HG03457 (cell line): ENCODE data around the gene TEX261.
"Not testable (repeated sequence)": the region's sequence is repeated elsewhere in the genome, so short reads cannot be mapped to it uniquely, and the experiment has no call there.

Source experiments
- ATAC-seq: cut with Tn5 transposase; IDR thresholded peaks from one replicate; pipeline ENCODE4 v1.9.1; 2021; ENCODE audit warnings: moderate number of reproducible peaks; ENCODE audit not compliant: unreplicated experiment

The TEX261 gene

GRCh38 chr2:71000780-71001591 is 6.3 kb upstream of the TEX261 start:
- peak; percentile 83 for ATAC-seq

GRCh38 chr2:70999931-71000330 is 5.3 kb upstream of the TEX261 start:
- not testable (repeated sequence) for ATAC-seq

DNA sequence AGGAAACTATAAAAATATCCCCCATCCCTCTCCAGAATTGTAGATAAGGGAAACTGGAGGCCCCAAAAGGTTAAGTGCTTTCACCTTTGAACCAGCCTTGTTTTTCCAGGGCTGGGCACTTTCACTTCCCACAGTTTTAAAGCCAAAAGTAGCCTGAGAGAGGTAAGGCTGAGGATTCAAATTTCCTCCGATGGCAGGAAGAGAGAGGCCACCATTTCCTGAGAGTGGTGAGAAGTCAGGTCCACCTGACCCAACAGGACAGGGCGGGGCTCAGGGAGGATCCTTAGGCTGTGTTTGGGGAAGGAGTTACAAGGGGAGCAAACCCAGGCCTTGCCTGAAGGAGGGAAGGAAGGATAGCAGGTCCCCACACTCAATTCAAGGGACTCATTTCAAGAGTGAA is 4.7 kb upstream of the TEX261 start:
- ATAC-seq, result no peak

DNA sequence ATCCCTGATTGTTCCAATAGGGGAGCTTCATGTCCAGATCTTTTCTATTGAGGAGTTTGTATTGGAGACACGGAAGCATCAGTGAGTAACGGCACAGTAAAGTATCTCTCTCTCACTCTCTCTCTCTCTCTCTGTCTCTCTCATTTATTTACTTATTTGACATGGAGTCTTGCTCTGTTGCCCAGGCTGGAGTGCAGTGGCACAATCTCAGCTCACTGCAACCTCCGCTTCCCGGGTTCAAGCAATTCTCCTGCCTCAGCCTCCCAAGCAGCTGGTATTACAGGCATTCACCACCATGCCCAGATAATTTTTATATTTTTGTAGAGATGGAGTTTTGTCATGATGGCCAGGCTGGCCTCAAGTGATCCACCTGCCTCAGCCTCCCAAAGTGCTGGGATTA is 4.2 kb upstream of the TEX261 start:
- not testable (repeated sequence) for ATAC-seq

GRCh38 chr2:70995426-70995729 is 705 bp upstream of the TEX261 start:
- ATAC-seq, result no peak

- ATAC-seq, result no peak
Observed at GRCh38 chr2:70994009-70994698, 519 bp downstream of the TEX261 start.

DNA sequence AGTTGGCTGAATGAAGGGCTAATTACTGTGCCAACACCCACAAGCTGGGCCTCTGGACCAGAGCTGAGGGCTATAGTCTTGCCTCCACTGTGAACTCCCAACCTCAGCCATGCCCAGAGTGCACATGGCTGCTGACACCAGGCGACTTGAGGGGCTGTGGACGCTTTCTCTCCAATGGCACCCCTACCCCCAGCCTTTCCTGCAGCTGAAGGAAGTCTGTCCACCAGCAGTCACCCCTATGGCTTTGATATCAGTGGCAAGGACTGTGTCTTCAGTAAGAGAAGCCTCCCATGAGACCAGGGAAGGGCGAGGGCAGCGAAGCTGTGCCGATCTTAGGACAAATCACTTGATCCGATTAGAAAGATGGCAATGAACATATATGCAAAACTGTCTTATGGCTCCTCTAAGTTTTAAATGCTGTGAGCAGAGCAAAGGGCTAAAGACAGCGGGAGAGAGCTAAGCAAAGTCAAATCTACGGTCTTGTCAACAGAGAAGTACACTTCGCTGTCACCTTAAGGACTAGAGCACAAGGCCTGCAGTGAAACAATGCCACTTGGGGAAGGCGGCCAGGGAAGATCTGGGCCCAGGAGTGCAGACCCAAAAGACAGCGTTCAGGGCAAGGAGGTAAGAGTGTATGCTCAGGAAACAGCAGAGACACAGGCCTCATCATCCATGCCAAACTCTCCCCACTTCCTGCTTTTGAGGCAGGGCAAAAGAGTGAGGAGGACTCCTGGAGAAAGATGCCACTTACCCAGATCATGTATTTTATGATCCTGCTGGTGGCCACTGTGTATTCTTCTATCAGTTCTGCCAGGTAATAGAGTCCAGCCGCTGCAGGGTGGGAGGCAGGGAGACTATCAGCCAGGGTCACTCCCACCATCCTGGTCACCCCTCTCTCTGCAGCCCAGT is 1.5 kb downstream of the TEX261 start:
- ATAC-seq, result no peak

- ATAC-seq, result no peak
Observed at GRCh38 chr2:70991742-70992141, 2.9 kb downstream of the TEX261 start.

DNA sequence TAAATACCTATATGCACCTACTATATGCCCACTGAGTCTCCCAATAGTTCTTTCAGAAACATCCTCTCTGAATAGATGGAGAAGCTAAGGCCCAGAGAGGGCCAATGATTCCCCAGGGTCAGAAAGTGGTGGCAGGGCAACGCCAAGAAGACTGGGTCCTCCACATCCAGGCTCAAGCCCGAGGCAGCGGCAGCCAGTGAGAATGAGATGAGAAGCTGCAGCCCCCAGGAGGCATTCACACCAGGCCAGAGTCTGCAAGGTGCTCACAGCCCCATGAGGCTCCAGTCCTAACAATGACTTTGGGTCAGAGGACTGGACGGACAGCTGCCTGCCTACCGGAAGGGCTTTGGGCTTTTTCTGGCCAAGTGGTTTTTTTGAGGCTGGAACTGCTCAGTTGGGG is 3.5 kb downstream of the TEX261 start:
- ATAC-seq, result no peak

GRCh38 chr2:70990216-70990615 is 4.5 kb downstream of the TEX261 start:
- ATAC-seq, result no peak

DNA sequence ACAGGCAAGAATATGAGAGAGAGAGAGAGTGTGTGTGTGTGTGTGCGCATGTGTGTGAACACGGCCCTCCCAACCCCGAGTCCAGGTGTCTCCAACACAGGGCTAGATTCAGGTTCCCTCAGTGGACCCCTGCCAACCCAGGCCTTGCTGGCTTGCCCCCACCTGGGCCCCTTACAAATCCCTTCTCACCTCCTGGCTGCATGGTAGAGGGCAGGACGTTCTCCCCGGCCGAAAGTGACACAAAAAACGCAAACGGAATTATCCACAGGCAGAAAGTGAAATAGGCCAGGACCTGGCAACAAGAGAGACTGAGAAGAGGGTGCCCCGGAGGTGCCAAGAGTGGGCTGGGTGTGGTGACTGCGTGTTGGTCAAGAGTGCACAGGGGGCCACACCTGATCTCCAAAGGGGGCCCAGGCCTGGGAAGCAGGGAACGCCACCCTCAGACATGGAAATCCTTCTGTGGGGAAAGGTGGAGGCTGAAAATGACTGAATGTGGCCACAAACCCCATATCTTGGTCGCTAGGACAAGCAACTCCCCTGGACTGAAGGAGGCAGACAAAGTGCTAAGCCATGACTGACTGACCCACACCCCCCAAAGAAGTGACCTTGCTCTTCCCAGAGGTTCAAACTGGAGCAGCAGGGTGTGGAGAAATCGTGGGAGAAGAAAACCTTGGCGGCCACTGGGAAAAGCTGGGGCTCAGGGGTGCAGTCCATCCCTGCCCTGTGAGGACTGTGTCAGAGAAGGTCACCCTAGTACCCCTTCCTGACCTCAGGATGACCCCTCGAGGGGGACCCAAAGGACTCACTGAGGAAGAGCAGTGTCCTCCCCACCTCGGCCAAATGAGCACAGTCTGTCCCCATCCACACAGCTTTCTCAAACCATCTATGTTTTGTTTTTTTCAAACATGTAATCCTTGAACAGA is 5.7 kb downstream of the TEX261 start:
- ATAC-seq, result no peak

DNA sequence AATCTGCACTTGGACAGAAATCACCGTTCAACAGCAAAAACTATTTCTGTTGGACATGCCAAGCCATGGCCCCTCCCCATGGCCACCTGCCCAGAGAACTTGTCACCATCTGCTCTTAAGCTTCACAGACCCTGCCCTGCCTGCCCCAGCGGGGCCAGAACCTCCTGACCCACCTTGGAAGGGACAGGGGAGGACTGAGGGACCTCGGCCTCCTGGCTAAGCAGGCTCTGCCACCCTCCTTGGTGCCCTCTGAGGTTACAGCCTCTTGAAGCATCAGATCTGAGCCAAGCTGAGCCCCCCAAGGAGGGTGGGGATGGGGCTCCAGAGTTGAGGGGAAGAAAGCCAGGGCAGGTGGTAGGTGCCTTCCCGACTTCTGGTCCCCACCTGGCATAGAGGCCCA is 6.5 kb downstream of the TEX261 start:
- no peak for ATAC-seq

DNA sequence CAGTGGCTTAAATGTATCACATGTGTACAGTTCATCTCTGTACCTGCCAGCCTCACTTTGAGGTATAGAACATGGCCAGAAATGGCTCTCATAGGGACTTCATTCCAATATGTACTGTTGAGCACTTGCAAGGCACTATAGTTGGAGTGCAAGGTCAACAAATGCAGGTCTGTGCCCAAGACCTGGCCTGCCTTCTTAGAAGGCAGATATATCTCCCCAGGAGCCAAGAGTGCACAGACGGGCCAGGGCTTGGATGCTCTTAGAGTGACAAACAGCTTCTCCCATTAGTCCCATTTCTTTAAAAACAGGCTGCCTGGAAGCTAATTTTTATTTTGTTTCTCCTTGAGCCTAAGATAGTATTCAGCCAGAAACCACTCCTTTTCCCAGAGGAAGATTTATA is 7.3 kb downstream of the TEX261 start:
- no peak for ATAC-seq

DNA sequence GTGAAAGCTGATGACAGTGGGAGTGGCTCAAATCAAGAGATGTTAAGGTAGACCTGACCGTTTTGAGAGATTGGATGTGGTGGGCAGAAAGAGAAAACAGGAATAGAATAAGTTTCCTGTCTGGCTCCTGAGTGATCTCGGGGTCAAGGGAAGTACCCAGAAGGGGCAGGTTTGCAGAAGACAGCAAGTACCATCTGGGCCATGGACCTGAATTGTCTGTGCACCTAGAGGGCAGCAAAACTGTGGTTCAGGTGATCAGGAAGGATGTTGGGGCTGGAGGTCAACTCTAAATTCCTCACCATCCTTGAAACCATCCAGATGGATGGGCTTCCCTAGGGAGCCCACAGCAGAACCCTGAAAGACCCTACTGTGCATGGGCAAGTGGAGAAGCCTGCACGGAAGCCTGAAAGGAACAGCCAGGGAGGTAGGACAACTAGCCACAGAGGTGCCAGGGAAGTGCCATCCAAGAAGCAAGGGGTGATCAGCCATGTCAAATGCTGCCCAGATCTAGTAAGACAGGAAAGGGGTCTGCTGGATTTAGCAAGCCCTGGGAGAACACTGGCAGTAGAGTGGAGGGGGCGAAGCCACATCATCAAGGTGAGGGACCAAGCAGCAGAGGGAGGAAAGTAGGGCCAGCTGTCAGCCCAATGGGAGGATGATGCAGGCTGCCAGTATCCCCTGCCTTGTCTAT is 8.0 kb downstream of the TEX261 start:
- ATAC-seq, result no peak

DNA sequence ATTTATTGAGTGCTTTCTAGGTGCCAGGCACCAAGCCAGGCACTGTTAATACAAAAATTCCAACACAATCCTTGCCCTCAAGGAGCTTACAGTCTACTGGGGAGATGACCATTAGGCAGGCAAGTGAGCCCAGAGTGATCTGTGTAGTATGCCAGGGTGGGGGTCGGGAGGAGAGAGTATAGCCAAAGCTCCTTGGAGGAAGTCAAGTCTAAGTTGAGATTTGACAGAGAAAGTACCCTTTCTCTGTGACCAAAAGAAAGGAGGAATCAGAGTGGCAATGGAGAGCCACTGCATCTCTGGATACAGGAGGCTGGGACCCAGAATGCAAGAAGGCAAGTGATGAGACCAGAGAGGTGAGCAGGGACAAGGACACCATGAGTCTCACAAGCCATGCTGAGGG is 8.7 kb downstream of the TEX261 start:
- ATAC-seq, result no peak

DNA sequence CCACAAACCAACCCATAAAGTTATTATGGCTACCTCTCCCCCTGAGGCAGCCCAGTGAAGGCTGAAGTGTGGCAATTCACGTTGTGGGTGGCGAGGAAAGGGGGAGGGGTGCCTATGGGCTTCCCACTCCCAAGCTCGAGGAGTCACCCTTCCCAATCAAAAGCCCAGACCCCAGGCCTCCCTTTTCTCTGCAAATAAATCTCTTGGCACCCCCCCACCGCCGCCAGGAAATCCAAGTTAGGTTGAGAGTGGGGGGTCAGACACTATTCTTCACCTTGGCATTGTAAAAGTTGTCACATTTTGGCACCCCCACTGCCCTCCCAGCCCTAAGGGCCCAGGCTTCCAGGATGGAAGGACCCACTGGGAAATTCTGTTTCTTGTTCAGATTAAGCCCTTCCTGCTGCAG is 9.4 kb downstream of the TEX261 start:
- ATAC-seq, result no peak

- peak; percentile 84 for ATAC-seq
Observed at GRCh38 chr2:70984576-70985282, 9.9 kb downstream of the TEX261 start.

DNA sequence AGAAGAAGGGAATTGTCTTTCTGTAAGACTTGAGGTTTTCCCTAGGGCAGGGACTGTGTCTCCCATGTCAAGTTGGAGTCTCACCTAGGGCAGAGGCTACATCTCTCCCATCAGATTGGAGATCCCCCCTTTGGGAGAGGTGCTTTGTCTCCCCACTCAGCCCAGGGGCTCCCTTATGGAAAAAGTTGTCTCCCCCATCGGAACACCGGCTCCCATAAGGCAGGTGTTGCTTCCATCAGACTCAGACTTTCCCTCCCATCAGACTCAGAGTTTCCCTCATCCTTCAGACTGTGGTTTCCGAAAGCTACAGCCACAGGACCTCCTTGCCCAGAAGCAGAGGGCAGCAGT is 10.5 kb downstream of the TEX261 start:
- no peak for ATAC-seq

DNA sequence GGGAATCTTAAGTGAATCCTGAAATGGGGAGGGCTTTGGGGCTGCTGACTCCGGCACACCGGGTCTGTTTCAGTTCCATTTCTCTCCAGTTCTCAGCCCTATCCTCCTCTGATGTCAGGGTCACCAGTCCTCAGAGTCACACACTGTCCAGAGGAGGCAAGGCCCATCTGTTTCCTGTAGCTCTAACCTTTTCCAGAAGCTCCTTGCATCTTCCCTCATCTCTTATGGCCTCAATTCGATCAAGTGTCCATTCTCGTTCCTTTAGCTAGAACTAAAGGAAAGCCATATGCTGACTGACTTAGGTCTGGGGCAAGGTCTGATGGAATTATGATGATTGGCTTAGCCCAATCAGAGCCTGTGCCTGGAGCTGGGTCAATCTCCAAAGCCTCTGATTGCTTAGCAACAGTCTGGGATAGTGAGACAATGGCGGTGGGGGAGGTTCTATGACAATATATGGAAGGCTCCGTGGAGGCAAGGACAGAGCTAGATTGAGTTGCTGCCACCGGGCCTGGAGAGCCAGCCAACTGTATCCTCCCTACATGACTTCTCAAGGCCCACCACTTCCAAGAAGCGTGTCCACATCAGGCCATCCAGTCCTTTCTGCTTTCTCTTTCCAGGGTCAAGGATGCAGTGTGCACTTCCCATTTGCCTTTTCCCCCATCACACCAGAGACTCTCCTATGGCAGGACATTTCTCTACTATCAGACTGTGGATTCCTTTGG is 11.0 kb downstream of the TEX261 start:
- no peak for ATAC-seq
